CD4-positive, alpha-beta T cell treated with Interferon gamma for 1 hour (primary cell): ENCODE measurements around the gene AGBL1.

Source experiments
- DNase-seq: peaks from one replicate; pipeline ENCODE4 v3.0.0-alpha.2; 2020

The AGBL1 gene

DNA sequence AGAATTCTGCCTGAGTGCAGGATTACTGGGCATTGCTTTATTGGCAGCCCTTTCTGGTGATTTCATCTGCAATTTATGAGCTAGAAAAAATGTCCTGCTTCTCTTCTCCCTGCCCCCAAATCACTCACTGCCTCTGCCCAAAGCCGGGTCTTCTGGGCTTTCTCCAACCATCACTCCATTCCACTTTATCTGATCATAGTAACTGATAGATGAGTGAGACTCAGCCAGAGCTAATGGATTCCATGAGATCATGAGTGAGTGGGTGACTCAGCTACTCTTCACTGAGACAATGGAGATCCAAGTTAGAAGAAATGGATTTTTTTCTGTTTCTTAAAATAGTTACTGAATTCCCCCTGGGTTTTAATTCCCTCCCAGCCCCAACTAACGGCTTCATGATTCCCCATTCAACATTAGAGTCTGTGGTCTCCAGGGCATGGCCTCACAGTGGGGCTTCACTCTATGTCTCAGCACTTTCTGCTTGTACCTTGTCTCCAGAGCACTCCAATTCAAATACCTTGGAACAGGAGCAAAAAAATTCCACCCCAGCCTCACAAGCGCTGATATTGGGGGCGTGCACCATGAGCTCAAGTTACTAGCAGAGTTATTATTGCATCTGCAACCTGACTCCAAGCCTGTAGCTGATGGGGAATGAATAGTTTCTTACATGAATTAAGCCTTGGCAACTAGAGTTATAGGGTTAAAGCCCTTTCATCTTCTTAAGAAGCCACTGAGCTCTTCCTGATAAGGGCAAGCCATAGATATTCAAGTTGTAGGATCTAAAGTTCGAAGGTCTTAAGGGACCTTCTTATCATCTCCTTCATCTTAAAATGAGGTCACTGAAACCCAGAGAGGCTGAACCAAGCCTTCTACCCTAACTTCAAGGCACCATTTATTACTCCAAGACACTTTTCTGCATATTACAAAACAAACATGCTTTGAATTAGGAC lies 85.9 kb downstream of the AGBL1 start:
- no peak for DNase-seq

DNA sequence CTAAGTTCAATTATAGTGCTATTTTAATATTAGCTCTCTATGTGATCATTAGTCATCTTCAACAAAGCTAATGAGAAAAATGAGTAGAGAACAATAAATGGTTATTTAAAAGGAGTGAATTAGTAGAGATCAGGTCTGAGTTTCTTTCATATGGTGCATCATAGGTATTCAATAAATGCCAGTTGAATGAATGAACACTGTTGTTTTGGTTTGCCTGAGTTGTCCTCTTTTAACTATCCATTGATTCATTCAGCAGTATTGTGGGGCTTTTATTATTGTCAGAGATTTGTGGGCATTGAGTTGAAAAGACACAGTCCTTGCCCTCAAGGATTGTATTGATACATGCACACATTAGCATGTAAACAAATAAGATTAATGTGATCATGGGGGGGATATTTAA lies 88.2 kb downstream of the AGBL1 start:
- no peak for DNase-seq

- DNase-seq, result no peak
Observed at GRCh38 chr15:86178845-86179244, 99.2 kb downstream of the AGBL1 start.

GRCh38 chr15:86183596-86184491 lies 104.2 kb downstream of the AGBL1 start:
- no peak for DNase-seq

DNA sequence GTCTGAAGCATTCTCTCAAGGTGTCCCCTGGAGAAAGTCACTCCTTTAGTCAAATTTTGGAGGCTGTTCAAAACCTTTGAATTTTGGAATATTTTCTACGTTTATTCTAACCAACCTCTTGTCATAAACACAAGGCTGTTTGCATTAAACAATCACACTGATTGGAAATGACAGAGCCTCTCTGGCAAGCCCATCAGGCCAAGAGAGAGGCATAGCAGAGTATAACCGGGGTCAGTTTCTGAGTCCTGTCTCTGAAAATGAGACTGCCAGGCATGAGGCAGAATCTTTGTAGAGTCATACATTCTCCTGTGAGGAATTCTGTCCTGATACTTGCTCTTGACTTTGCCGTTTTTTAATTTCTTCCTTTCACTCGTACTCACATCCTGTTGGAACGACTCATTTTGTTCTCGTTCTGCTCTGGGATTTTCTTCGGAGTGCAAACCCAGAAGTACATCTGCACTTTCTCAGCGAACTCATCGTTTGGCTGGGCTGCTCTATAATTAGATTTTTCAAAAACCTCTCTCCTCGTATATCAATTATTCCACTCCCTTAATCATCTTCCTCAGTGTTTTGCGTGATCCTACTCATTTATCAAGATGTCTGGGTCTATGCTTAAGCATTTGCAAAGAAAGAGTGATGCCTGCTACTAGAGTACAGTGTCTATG lies 114.2 kb downstream of the AGBL1 start:
- no peak for DNase-seq

GRCh38 chr15:86197770-86198169 lies 118.1 kb downstream of the AGBL1 start:
- DNase-seq, result no peak

DNA sequence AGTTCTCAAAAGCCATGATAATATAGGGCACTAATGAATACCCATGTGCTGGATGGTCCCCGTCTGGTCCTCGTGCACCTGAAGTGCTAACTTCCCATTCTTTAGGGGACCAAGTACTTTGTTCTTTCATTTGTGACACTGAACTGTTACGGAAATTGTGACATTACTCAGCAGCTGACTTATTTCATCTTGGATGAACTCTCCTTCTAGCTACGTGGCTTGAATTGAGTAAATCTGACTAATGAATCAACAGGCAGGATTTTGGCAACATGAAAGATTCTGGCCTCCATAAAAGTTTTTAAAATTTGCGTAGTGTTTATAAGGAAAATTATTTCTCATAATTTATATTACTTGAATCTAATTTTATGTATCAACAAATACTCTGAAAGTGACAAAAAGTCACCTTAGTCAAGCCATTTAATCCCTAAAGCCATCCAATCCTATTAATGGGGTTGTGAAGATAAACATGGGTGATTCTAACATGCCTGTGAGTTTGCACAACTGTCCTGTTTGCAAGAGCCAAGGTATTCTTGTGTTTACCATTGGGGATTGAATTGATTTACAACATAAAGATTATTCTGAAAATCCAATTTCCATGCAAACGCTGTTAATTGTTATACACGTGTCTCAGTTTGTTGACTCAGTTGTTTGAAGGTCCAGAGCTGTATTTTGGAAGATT lies 119.9 kb downstream of the AGBL1 start:
- no peak for DNase-seq

GRCh38 chr15:86201313-86202008 lies 121.8 kb downstream of the AGBL1 start:
- no peak for DNase-seq

DNA sequence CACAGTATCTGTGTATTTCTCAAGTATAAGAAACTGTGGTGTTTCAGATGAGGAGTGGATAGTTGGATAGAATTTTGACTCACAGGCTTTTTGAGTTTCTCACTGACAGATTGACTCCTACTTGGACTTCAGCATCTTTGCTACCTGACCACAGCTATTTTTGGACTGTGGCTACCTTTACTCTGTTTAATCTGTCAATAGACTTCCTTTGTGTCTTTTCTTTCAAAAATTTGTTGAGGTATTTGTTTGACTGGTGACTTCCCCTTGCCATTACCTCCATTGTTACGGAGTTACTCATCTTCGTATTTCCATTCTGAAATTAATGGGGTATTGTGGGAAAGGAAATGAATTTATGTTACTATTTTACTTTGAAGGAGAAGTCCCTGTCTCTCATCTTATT lies 123.8 kb downstream of the AGBL1 start:
- DNase-seq, result no peak

GRCh38 chr15:86205096-86205495 lies 125.4 kb downstream of the AGBL1 start:
- no peak for DNase-seq

DNA sequence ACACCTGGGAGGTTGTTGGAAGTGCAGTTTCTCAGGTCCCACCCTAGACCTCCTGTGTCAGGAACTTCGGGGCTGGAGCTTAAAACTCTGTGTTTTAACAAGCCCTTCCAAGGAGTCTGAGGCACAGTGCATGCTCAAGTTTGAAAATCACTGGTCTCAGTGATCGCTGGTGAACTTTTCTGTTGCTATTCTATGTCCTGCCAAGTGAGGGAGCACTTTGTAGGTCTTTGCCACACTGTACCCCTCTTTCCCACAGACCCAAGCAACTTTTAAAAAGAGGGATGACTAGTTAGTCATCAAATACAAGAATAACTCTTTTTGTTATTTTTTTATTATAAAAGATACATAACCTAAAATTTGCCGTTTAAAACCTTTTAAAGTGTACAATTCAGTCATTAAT lies 133.7 kb downstream of the AGBL1 start:
- no peak for DNase-seq

DNA sequence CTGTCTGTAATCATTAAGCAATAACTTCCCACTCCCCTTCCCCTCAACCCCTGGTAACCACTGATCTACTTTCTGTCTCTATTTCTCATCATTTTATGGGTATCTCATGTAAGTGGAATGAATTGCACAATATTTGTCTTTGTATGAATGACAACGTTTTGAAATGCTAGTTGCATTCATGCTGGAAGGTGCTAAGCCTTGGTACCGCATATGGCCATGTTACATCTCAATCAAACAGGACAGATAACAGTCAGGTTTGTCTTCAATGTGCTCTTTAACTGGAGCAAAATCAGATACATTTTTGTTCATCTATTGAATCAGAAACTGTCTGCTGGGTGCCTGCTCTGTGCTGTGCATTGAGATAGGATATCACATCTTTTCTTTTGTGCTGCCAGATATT lies 134.2 kb downstream of the AGBL1 start:
- DNase-seq, result no peak

DNA sequence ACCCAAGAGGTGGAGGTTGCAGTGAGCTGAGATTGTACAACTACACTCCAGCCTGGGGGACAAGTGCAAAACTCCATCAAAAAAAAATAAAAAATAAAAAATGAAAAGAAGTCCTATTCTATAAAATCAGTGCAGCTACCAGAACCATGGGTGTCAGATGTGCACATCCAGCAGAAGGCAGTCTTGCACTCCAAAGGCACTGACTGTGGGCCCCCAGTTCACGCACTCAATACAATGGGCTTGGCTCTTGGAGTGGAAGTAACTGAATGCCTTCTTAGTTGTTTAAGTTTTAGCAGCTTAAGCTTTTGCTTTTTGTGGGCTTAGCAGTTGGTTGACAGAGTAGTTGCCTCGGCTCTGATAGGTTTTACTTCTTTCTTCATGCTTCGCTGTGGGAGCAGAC lies 141.4 kb downstream of the AGBL1 start:
- no peak for DNase-seq

GRCh38 chr15:86229306-86229705 lies 149.6 kb downstream of the AGBL1 start:
- no peak for DNase-seq

GRCh38 chr15:86229936-86230335 lies 150.3 kb downstream of the AGBL1 start:
- DNase-seq, result no peak

GRCh38 chr15:86231864-86232721 lies 152.4 kb downstream of the AGBL1 start:
- no peak for DNase-seq

DNA sequence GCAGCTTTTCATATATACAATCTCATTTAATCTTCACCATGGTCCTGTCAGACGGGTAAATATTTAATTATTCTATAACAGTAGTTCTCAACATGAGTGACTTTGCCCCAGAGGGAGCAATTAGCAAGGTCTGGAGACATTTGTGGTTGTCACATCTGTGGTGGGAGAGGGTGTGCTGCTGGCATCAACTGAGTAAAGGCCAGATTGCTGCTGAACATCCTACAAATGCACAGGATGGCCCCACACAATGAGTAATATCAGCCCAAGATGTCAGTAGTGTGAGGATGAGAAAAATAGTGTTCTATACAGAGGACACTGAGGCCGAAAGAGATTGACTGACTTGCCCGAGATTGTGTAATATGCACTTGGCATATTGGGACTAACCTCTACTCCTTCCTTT lies 156.0 kb downstream of the AGBL1 start:
- no peak for DNase-seq

- no peak for DNase-seq
Observed at GRCh38 chr15:86236356-86237110, 156.9 kb downstream of the AGBL1 start.

DNA sequence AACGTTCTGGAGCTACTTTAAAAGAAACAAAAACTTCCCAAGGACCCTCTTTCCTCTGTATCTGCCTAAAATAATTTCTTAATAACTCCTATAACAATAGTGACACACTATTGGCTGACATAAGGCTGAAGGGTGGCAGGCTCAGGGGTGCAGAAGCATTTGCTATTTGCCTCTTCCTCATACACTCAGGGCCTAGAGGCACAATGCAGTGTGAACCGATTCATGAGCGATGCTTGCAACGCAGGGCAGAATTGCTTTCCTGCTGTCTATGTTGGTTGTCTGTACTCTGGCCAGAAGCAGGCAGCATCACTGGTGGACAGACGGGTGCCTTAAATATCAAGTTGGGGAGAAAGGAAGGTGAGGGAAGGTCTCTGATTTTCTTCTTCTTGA lies 157.4 kb downstream of the AGBL1 start:
- no peak for DNase-seq

DNA sequence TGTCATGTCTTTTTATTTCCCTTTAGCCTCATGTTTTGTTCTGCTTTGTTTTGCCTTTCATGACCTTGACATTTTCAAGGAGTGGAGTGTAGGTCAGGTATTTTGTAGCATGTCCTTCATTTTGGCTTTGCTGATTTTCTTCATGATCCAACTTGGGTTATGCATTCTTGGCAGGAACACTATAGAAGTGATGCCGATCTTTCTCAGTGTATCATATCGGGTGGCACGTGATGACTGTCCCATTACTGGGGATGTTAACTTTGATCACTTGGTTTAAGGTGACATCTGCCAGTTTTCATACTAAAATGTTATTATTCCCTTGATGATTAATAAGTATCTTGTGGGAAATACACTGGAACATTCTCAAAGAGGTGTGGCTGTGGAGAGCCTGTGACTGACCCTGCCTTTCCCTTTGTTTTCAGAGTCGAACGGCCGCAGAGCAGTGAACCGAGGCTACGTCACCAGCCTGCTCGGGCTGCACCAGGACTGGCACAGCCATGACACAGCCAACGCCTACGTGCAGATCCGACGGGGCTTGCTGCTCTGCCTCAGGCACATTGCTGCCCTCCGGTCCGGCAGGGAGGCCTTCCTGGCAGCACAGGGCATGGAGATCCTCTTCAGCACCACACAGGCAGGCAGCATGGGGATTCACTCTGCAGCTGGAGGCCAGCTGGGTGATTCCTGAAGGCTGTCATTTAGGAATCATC lies 167.7 kb downstream of the AGBL1 start:
- DNase-seq, result no peak
